PFSK-1 (cell line): ENCODE measurements around the gene KBTBD4.

Source experiments
- FOXP2 ChIP-seq: optimal IDR thresholded peaks from 2 replicates; pipeline ENCODE3; 2011; ENCODE audit warnings: borderline replicate concordance, control low read depth, inconsistent platforms; ENCODE audit not compliant: insufficient read depth; ENCODE audit errors: extremely low read length, extremely low read depth
- POLR2AphosphoS5 ChIP-seq: IDR thresholded peaks from 2 replicates; pipeline ENCODE4 v1.6.1; 2012; ENCODE audit warnings: low read depth, mild to moderate bottlenecking, control low read depth, low read length, moderate library complexity
- SIN3A ChIP-seq: IDR thresholded peaks from 2 replicates; pipeline ENCODE4 v1.6.1; 2012; ENCODE audit warnings: mild to moderate bottlenecking, low read length, moderate library complexity, borderline replicate concordance; ENCODE audit not compliant: insufficient read depth
- TAF1 ChIP-seq: IDR thresholded peaks from 2 replicates; pipeline ENCODE4 v1.6.1; 2012; ENCODE audit warnings: low read length, control low read depth, borderline replicate concordance; ENCODE audit not compliant: insufficient read depth
- TF ChIP-seq, protein P1 (sequence below), 2 experiments: IDR thresholded peaks; 2 replicates each; pipeline versions ENCODE4 v1.6.1 to v1.8.0; 2011 to 2012; ENCODE audit warnings: low read depth in 2 of 2, low read length in 2 of 2, control low read depth in 1 of 2, inconsistent platforms in 1 of 2, mild to moderate bottlenecking in 1 of 2, moderate library complexity in 1 of 2; ENCODE audit not compliant: insufficient read depth in 1 of 2

Gene KBTBD4

DNA sequence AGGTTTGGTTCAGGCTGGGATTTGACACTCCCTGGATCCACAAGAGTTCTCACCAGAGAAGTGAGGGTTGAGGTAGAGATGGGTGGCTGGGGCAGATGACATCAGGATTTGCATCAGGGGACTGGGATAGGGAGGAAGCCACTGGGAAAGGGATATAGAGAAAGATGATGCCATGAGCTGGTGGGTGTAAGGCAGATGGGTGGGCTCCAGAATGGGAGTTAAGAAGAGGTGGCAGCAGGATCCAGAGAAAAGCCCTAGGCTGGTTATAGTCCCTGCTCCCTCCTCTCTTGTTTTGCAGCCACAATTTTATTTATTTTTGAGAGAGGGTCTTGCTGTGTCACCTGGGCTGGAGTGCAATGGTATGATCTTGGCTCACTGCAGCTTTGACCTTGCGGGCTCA is 17.2 kb upstream of the KBTBD4 start:
- TF ChIP-seq POLR2AphosphoS5 (no peak), TAF1 (no peak), SIN3A (no peak), FOXP2 (no peak)
- TF ChIP-seq, protein P1, sequence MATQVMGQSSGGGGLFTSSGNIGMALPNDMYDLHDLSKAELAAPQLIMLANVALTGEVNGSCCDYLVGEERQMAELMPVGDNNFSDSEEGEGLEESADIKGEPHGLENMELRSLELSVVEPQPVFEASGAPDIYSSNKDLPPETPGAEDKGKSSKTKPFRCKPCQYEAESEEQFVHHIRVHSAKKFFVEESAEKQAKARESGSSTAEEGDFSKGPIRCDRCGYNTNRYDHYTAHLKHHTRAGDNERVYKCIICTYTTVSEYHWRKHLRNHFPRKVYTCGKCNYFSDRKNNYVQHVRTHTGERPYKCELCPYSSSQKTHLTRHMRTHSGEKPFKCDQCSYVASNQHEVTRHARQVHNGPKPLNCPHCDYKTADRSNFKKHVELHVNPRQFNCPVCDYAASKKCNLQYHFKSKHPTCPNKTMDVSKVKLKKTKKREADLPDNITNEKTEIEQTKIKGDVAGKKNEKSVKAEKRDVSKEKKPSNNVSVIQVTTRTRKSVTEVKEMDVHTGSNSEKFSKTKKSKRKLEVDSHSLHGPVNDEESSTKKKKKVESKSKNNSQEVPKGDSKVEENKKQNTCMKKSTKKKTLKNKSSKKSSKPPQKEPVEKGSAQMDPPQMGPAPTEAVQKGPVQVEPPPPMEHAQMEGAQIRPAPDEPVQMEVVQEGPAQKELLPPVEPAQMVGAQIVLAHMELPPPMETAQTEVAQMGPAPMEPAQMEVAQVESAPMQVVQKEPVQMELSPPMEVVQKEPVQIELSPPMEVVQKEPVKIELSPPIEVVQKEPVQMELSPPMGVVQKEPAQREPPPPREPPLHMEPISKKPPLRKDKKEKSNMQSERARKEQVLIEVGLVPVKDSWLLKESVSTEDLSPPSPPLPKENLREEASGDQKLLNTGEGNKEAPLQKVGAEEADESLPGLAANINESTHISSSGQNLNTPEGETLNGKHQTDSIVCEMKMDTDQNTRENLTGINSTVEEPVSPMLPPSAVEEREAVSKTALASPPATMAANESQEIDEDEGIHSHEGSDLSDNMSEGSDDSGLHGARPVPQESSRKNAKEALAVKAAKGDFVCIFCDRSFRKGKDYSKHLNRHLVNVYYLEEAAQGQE (IDR thresholded peaks at IDR 0.05; ENCODE audit: insufficient read depth in 1 of 2, low read depth in 2 of 2, low read length in 2 of 2), result no peak

DNA sequence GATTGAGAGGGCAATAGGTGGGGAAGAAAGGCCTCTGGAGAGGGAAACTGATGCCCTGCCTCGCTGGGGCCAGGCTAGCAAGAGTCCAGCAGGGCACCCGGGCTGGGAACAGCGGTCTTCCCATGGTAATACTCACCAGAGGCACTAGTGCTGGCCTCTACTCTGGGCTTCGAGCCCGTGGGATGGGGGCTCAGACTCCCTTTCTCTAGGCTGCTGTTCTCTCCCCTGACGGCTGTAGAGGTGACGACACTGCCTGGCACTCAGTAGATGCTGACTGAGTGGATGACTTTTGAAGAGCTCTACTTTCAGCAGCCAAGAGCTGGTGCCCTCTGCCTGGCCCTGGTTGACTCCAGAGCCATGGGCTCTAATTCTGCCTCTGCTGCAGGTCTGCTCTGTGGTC is 16.3 kb upstream of the KBTBD4 start:
- TF ChIP-seq SIN3A, result no peak
- no peak for TF ChIP-seq TAF1
- TF ChIP-seq, protein P1 (IDR thresholded peaks at IDR 0.05; ENCODE audit: insufficient read depth in 1 of 2, low read depth in 2 of 2, low read length in 2 of 2), result no peak
- no peak for TF ChIP-seq POLR2AphosphoS5
- TF ChIP-seq FOXP2, result no peak

DNA sequence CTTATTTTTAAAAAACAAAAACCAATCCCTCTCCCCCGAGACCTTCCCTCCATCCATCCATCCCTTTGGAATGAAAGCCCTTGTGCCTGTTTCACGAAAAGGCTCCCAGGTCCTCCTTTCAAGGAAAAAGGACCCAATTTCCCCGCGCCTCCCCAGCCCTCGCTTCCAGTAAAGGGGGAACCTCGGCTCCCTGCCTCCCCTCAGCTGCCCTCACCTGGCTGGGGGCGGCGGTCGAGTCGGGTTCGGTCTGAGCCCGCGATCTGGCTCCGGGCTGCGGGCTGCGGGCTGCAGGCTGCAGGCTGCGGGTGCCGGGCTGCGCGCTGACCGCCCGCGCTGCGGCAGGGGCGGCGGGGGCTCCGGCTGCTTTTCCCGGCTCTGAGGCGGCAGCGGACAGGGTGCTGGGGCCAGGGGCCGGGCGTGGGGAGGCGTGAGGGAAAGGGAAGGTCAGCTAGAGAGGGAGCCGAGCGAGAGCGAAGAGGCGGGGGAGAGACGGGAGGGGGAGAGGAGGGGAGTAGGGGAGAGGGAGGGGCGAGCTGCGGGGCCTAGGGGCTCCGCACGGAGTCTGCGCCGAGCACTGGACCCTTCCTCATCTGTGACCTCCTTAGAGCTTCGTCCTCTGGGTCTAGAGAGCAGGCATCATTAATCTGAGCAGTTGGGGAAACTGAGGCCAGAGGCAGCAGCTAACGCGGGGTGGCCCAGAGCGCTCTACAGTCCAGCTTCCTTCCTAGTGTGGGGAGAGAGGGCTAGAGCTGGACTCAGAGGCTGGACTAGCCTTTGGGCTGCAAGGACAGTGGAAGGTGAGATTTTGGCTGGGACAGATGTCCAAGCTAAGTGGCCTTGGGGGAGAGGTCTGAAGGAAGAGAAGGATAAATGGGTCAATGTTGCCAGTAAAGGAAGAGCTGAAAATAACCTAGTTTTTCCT is 15.4 kb upstream of the KBTBD4 start, which contains the start of gene C1QTNF4:
C1QTNF4 (minus strand) TSS at position 478 of the 922 bp plus-strand sequence. CDS start 3,601 bp downstream, outside the sequence.
- TF ChIP-seq, protein P1 (IDR thresholded peaks at IDR 0.05; ENCODE audit: insufficient read depth in 1 of 2, low read depth in 2 of 2, low read length in 2 of 2), result no peak
- TF ChIP-seq FOXP2 (no peak), TAF1 (no peak), SIN3A (no peak), POLR2AphosphoS5 (no peak)

DNA sequence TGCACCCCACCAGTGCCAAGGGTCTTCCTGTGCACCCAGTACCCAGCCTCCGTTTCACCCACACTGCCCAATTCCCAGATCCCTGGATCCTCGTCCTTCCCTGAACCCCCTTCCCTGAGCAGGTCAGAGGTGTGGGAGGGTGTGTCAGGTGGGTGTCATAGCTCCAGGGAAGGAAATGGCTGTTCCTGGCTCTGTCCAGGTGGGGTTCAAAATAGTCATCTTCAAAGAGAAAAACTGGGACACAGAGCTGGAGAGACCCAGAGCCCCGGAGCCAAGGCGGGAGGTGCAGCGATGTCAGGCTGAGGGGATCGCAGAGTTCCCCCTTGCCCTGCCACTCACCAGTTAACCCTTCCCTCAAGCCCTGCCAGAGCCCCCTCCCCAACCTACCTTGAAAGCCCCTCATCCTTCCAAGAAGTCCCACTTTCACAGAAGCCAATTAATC is 14.7 kb upstream of the KBTBD4 start:
- TF ChIP-seq POLR2AphosphoS5, result no peak
- TF ChIP-seq SIN3A, result no peak
- TF ChIP-seq, protein P1 (IDR thresholded peaks at IDR 0.05; ENCODE audit: insufficient read depth in 1 of 2, low read depth in 2 of 2, low read length in 2 of 2), result no peak
- no peak for TF ChIP-seq TAF1
- TF ChIP-seq FOXP2, result no peak
